ENCODE measurements around the gene PLP2.

- TF ChIP-seq CTCF (IDR thresholded peaks at IDR 0.05), result no peak
- no peak for TF ChIP-seq POLR2A (IDR thresholded peaks at IDR 0.05)
Measured at GRCh38 chrX:49208399-49208798, 36.7 kb downstream of the PLP2 start.
